AG09309 (cell line): ENCODE measurements around the gene TFDP2.

Experiments
- DNase-seq: peaks from one replicate; pipeline ENCODE4 v3.0.0-alpha.2; 2010; ENCODE audit warnings: low read depth
- H3K4me3 ChIP-seq: 2 replicates; pipeline ENCODE4 v1.5.1; 2011; ENCODE audit warnings: mild to moderate bottlenecking, low read depth, low read length, moderate library complexity; ENCODE audit not compliant: control insufficient read depth
- CTCF ChIP-seq: IDR thresholded peaks from 2 replicates; pipeline ENCODE4 v1.5.1; 2011; ENCODE audit warnings: mild to moderate bottlenecking, low read depth, low read length, inconsistent platforms; ENCODE audit not compliant: insufficient read depth, control insufficient read depth; ENCODE audit errors: missing control alignments

The TFDP2 gene

GRCh38 chr3:142040941-142041491 is 108.3 kb downstream of the TFDP2 start:
- no peak for DNase-seq
- no peak for TF ChIP-seq CTCF
- H3K4me3 ChIP-seq, result no peak overlapping the region

- DNase-seq, result no peak
- no peak for TF ChIP-seq CTCF
- no peak overlapping the region for H3K4me3 ChIP-seq
Measured at GRCh38 chr3:142035308-142035922, 113.9 kb downstream of the TFDP2 start.

- TF ChIP-seq CTCF, result no peak
- H3K4me3 ChIP-seq, result no peak overlapping the region
- no peak for DNase-seq
Measured at GRCh38 chr3:142033292-142033691, 116.1 kb downstream of the TFDP2 start.

- DNase-seq, result no peak
- H3K4me3 ChIP-seq, result no peak overlapping the region
- TF ChIP-seq CTCF, result no peak
Measured at GRCh38 chr3:142031575-142031974, 117.8 kb downstream of the TFDP2 start.

GRCh38 chr3:142029791-142030190 is 119.6 kb downstream of the TFDP2 start:
- H3K4me3 ChIP-seq, result no peak overlapping the region
- DNase-seq, result no peak
- TF ChIP-seq CTCF, result no peak

GRCh38 chr3:142029052-142029642 is 120.2 kb downstream of the TFDP2 start:
- TF ChIP-seq CTCF, result no peak
- DNase-seq, result no peak
- no peak overlapping the region for H3K4me3 ChIP-seq
